GM19467 (cell line): ENCODE results near the gene PLIN3.
"Not testable (repeated sequence)": the region's sequence is repeated elsewhere in the genome, so short reads cannot be mapped to it uniquely, and the experiment has no call there.

Source experiments
- ATAC-seq: cut with Tn5 transposase; IDR thresholded peaks from one replicate; pipeline ENCODE4 v1.9.1; 2021; ENCODE audit warnings: mild to moderate bottlenecking, moderate library complexity; ENCODE audit not compliant: unreplicated experiment

PLIN3 gene

DNA sequence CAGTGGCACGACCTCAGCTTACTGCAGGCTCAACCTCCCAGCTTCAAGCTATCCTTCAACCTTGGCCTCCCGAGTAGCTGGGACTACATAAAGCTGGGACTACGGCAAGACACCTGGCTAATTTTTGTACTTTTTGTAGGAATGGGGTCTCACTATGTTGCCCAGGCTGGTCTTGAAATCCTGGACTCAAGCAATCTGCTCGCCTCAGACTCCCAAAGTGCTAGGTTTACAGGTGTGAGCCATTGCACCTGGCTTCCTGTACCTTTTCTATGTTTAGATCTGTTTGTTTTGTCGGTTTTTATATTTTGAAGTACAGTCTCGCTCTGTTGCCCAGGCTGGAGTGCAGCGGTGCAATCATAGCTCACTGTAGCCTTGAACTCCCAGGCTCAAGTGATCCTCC, 18.4 kb downstream of the PLIN3 start:
- no peak for ATAC-seq

DNA sequence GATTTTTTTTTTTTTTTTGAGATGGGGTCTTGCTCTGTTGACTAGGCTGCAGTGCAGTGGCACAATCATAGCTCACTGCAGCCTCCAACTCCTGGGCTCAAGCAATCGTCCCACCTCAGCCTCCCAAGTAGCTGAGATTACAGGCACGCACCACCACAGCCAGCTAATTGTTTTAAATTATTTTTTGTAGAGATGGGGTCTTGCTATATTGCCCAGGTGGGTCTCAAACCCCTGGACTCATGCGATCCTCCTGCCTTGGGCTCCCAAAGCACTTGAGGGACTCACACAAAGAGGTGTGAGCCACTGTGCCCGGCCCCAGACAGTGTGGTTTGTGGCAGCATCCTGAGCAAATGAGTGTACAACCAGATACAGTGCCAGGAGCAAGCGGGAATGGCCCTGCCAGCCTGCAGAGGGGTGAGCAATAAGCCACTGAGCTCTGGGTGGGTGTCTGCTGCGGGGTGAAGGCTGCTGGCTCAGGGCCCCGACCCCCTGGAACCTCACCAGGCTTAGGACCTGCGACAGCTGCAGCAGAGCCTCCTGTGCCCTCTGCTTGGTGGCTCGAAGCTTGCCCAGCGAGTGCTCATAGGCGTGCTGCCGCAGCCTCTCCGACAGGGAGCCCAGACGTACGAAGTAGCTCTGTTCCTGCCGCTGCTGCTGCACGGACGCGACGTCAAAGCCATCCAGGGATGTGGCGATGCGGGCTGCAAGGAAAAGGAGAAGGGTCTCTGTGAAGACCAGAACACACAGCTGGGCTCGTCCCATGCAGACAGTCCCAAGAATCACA, 20.1 kb downstream of the PLIN3 start:
- no peak for ATAC-seq

DNA sequence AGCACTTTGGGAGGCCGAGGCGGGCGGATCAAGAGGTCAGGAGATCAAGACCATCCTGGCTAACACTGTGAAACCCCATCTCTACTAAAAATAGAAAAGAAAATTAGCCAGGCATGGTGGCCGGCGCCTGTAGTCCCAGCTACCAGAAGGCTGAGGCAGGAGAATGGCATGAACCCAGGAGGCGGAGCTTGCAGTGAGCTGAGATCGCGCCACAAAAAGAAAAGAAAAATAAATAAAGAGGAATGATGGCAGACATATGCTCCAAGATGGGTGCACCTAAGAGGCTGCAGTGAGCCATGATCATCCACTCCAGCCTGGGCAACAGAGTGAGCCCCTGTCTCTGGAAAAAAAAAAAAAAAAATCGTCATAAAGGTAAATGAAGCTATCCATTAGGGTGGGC, 21.5 kb downstream of the PLIN3 start:
- ATAC-seq, result not testable (repeated sequence)

GRCh38 chr19:4844348-4845179, 22.9 kb downstream of the PLIN3 start:
- no peak for ATAC-seq

GRCh38 chr19:4843647-4843965, 23.9 kb downstream of the PLIN3 start:
- ATAC-seq, result no peak

DNA sequence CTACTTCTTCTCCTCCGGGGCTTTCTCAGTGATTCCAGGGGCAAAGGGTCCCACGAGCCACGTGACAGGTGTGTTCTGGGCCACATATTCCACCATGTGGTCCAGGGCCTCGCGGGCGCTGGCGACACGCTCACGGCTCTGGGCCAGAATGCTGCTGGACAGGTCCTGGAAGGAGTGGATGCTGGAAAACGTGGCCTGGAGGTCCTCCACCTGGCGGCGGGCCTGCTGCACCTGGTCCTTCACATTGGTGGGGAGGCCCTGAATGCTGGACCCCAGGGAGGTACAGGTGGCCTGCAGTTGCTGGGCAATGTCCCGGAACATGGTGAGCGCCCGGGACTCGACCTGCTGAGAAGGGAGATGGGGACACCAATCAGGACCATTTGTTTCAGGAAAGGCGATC, 28.3 kb downstream of the PLIN3 start:
- ATAC-seq, result no peak

GRCh38 chr19:4832776-4833175, 34.7 kb downstream of the PLIN3 start:
- ATAC-seq, result no peak

DNA sequence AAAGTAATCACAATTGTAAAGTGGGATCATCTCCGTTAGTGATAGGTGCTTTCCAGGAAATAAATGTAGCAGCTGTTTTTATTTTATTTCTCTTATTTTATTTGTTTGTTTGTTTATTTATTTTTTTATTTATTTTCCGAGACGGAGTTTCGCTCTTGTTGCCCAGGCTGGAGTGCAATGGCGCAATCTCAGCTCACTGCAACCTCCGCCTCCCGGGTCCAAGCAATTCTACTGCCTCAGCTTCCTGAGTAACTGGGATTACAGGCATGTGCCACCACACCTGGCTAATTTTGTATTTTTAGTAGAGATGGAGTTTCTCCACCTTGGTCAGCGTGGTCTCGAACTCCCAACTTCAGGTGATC, 35.5 kb downstream of the PLIN3 start:
- ATAC-seq, result not testable (repeated sequence)

DNA sequence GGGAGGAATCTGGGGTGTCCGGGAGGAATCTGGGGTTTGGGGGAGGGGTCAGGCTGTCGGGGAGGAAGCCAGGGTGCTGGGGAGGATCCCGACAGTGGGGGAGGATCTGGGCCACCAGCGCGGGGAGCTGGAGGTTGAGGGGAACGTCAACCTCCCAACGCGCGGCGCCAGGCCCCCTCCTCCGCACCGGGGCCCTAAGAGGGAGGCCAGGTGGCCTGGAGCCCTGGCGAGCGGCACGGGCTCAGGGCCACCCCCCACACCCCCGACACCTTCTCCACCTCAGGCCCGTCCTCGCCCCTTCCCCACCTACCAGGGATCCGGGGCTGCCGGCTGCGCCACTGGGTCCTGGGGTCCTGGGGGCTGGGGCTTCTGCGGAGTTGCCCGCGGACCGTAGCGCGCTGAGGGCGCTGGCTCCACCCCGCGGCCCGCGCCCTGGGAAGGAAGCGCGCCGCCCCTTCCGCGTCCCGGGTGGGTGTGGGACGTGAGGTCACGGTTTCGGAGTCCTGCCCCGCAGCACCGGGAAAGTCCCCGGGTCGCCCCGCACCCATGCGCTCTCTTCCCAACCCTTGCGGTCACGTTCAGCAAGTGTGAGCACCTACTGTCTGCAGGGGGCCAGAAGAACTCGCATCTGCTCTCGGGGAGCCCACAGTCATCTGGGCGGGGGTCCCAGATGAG, 36.0 kb downstream of the PLIN3 start, which contains the start of gene TICAM1:
Gene TICAM1 (minus strand): TSS at position 409 of the 675 bp plus-strand sequence. CDS start 13,335 bp downstream, outside the sequence.
- peak; percentile 62 for ATAC-seq

- ATAC-seq, result no peak
Observed at GRCh38 chr19:4830768-4831265, 36.6 kb downstream of the PLIN3 start.

- no peak for ATAC-seq
Observed at GRCh38 chr19:4830332-4830731, 37.1 kb downstream of the PLIN3 start.

GRCh38 chr19:4829001-4829712, 38.3 kb downstream of the PLIN3 start:
- ATAC-seq, result no peak

- no peak for ATAC-seq
Observed at GRCh38 chr19:4823577-4823976, 43.9 kb downstream of the PLIN3 start.

DNA sequence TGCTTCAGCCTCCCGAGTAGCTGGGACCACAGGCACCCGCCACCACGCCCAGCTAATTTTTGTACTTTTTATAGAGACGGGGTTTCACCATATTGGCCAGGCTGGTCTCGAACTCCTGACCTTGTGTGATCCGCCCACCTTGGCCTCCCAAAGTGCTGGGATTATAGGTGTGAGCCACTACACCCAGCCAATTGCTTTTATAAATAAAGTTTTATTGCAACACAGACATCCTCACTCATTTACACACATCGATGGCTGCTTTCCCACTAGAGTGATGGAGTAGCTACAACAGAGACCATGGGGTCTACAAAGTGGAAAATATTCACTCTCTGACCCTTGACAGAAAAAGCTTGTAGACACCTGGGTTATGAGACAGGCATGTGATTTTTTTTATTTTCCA, 45.1 kb downstream of the PLIN3 start:
- not testable (repeated sequence) for ATAC-seq

DNA sequence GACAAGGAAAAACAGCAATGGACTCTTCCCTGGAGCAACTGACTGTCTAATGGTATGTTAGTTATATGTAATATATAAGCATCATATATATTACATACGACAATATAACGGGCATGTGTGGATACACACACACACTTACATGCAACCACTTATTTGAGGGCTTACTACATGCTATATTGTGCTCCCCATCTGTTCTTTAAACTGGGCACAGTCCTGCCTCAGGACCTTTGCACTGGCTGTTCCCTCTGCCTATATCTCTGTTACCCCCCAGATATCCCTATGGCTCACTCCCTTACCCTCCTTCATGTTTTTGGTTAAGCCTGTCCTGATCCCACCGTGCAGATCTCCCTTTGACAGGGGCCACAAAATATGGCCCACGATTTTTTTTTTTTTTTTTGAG, 46.2 kb downstream of the PLIN3 start:
- no peak for ATAC-seq

DNA sequence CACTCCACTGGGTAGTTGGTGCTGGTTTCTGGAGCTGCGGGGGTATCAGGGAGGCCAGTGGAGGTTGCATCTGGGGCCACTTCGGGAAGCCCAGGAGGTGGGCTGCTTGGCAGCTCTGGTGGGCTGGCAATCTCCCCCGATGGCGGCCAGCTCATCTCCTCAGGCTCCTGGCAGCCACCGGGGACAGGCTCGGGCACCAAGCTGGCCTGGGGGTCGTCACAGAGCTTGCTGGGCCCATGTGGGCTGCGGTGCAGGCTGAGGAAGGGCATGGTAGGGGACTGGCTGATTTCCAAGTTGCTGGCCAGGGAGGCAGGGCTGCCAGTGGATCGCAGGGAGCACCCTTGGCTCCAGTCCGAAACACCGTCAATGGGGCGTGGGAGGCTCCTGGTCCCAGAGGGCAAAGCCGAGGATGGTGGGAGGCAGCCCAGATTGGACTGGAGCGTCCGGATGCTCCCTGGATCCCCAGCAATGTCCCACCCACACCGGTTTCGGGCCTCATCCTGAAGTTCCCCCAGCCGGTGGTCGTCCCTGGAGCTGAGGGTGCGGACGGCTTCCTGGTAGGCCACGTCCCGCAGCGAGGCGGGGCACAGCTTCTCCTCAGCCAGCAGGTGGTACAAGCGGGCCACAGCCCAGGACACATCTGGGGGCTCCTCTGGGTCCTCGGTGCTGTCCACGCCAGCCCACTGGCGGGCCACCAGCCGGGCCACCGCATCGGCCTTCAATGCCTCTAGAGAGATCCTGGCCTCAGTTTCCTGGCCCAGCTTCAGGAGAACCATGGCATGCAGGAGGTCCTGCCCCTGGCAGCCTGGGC, 49.8 kb downstream of the PLIN3 start:
- ATAC-seq, result no peak

DNA sequence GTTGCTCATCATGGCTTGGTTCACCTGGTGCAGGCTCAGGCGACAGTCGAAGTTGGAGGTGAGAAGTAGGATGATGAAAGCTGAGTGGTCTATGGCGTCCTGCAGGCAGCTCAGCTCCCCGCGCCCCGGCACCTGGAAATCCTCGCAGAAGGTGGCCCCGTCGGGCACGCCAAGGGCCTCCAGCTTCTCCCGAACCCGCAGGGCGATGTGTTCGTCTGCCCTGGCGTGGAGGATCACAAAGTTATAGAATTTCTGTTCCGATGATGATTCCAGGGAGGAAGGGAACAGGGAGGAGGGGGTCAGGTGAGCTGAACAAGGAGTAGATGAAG, 50.6 kb downstream of the PLIN3 start:
- ATAC-seq, result no peak

DNA sequence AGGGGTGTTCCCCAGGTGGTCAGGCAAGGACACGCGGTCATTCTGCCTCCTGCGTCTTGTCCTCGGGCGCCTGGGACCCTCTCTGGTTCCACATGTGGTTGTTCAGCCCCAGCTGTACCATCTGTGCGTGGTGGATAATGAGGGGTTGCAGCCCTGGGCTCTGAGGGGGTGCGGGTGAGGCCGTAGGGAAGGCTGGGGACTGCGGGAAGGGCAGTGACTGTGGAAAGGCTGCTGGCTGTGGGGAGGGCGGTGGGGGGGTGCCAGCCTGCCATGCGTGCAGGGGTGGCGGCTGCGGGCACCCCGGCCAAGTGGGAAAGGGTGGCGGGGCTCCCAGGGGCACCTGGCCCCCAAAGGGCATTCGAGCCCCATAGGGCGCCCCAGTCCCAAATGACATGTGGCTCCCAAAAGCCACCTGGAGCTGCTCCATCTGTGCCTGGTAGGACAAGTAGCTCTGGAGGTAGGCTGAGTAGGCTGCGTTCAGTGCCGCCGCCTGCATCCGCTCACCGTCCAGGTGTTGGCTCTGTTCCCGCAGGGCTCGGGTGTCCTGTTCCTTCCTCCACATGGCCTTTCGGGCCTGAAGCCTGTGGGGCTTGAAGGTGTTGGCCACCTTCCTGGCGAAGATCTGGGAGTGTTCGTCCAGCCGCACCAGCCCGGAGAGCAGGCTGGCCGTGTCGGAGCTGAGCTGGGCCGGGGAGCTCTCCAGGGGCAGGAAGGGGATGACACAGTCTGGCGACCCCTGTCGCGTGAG, 51.1 kb downstream of the PLIN3 start:
- no peak for ATAC-seq

DNA sequence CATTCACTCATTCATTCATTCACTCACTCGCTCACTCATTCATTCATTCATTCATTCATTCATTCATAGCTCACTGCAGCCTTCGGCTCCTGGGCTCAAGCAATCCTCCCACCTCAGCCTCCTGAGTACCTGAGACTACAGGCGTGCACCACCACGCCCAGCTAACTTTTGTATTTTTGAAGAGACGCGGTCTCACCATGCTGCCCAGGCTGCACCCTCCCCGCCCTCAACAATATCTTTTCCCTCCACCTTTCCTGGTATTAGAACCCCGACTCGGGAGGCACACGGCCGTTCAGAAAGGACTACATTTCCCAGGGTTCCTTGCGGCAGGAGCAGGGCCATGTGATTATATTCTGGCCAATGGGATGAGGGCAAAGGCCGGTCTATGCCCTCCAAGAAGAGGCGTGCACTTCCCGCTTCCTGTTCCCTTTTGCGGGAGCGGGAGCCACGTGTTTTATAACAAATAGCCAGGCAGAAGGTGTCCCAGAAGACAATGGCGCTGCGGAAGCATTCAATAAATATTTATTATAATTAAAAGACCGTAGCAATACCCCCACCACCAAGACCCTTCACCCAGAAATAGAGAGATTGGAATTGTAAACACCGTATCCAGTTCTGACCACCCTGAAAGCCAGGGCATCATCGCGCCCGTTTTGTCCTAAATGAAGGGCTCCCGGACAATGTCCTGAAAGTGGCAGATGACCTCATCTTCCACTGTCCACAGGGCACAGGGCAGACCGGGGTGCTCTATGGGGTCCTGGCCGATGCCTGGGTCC, 51.9 kb downstream of the PLIN3 start:
- ATAC-seq, result no peak
